GM06990 (cell line): ENCODE measurements around the gene LIPC.

Experiments
- DNase-seq: peaks from one replicate; pipeline ENCODE4 v3.0.0-alpha.2; 2011; ENCODE audit not compliant: insufficient read length; ENCODE audit errors: extremely low read depth
- H3K27me3 ChIP-seq: replicated peaks from 2 replicates; pipeline ENCODE4 v1.6.0; 2011; ENCODE audit warnings: low read length; ENCODE audit not compliant: control insufficient read depth, insufficient read depth
- H3K36me3 ChIP-seq: 2 replicates; pipeline ENCODE4 v1.5.1; 2011; ENCODE audit warnings: low read length; ENCODE audit not compliant: control insufficient read depth, insufficient read depth
- H3K4me3 ChIP-seq: replicated peaks from 2 replicates; pipeline ENCODE4 v1.5.1; 2011; ENCODE audit warnings: low read depth, mild to moderate bottlenecking, control low read depth, low read length
- TF ChIP-seq, protein P1 (sequence below): IDR thresholded peaks from 2 replicates; pipeline ENCODE4 v1.5.1; 2011; ENCODE audit warnings: low read length, control low read depth, mild to moderate bottlenecking, inconsistent platforms; ENCODE audit not compliant: insufficient read depth, poor library complexity, severe bottlenecking

Gene LIPC

DNA sequence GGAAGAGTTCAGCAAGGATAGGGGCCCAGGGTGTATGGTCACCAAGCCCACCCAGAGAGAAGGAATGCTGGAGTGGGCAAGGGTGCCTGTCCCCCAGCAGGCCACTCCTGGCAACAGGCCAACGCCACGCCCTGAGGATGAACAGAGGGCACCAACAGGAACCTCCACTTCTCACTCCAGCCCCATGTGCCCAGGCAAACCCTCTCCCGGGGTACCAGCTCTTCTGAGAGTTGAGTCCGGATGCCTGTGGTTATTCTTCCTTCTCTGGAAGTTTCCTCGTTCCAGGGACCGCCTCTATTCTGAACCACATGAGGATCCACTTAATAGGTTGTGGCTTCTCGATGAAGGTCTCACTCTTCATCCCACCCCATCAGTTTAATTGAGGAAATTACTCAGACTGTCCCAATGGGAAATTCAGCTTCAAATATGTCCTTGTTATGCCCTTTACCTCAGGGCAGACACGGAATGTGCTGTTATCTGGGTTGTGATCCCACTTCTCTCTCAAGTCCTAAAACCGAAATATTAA, 114.3 kb downstream of the LIPC start:
- no peaks in the 10 kb centered on the region for H3K36me3 ChIP-seq
- TF ChIP-seq, protein P1, sequence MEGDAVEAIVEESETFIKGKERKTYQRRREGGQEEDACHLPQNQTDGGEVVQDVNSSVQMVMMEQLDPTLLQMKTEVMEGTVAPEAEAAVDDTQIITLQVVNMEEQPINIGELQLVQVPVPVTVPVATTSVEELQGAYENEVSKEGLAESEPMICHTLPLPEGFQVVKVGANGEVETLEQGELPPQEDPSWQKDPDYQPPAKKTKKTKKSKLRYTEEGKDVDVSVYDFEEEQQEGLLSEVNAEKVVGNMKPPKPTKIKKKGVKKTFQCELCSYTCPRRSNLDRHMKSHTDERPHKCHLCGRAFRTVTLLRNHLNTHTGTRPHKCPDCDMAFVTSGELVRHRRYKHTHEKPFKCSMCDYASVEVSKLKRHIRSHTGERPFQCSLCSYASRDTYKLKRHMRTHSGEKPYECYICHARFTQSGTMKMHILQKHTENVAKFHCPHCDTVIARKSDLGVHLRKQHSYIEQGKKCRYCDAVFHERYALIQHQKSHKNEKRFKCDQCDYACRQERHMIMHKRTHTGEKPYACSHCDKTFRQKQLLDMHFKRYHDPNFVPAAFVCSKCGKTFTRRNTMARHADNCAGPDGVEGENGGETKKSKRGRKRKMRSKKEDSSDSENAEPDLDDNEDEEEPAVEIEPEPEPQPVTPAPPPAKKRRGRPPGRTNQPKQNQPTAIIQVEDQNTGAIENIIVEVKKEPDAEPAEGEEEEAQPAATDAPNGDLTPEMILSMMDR, result no peak
- H3K27me3 ChIP-seq, result no peaks in the 10 kb centered on the region
- no peak overlapping the region for H3K4me3 ChIP-seq
- no peak for DNase-seq

DNA sequence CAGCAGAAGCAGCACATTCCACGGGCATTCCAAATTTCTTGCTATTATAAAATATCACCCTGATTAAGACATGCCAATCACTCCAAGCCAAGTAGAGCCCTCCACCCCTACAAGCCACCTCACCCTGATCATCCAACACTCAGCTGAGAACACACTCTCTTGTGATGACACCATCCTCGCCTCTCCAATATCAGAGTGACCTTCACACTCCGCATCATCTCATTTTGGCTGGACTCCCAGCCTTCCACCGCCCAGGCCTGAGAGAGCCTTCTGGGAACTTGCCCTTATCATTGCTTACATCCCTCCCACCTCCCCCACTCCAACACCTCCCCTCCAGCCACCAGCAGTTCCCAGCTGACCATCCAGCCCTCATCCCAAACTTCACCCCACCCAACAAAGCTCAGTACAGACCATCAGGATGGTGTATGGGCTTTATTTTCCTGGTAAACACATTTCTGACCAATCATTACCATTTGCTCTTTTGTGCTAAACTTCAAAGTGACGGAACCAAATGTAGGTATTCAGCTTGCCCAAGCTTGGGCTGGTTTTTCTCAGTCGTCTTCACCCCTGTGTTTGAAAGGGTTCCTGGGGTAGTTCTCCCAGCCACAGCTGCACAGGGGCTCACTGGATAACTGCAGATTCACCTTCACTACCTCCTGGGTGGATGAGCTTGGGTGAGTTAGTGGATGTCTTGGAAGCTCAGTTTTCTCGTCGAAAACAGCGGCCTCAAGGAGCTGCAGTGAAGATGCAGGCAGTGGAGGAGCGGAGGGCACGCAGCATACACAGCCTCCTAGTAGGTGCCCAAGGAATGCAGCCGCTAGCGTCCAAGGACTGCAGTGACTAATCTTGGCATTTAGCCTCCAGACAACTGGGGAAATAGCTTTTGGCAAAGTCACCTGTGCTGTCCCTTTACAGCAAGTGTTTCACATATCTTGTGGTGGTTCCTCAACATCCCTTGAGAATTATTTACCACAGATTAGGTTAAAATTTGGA, 115.1 kb downstream of the LIPC start:
- Histone ChIP-seq H3K36me3 (no peaks in the 10 kb centered on the region), H3K4me3 (no peak overlapping the region), H3K27me3 (no peaks in the 10 kb centered on the region)
- no peak for DNase-seq
- TF ChIP-seq, protein P1, result no peak

- no peak overlapping the region for H3K4me3 ChIP-seq
- H3K27me3 ChIP-seq, result no peaks in the 10 kb centered on the region
- TF ChIP-seq, protein P1, result no peak
- no peaks in the 10 kb centered on the region for H3K36me3 ChIP-seq
- DNase-seq, result no peak
Measured at GRCh38 chr15:58547628-58548307, 116.0 kb downstream of the LIPC start.

DNA sequence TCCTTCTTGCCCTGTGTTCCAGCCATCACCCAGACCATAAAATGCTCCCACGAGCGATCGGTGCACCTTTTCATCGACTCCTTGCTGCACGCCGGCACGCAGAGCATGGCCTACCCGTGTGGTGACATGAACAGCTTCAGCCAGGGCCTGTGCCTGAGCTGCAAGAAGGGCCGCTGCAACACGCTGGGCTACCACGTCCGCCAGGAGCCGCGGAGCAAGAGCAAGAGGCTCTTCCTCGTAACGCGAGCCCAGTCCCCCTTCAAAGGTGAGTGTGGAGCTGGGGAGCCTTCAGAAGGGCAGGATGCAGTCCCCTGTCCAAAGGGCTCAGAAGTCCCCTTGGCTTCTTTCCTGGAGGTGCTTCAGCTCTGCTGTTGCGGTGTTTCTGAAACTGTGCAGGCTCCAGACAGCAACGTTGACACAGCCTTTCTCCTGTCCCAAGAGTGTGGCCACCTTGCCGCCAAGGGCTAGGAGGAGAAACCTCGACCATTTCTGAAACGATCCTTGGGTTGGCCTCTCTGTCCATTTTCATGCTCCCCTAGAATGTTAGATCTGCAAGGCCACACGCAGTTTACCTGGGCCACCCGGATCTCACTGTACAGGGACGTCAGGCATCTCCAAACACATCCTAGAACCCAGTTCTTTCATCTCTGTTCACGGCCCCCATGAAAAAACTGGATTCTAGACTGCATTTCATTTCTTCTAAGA, 116.7 kb downstream of the LIPC start:
- TF ChIP-seq, protein P1, result no peak

GRCh38 chr15:58549013-58549784, 117.4 kb downstream of the LIPC start:
- H3K36me3 ChIP-seq, result no peaks in the 10 kb centered on the region
- H3K4me3 ChIP-seq, result no peak overlapping the region
- H3K27me3 ChIP-seq, result no peaks in the 10 kb centered on the region
- TF ChIP-seq, protein P1, result no peak
- no peak for DNase-seq

More for the DNA sequence above, 116.7 kb downstream of the LIPC start:
- Histone ChIP-seq H3K4me3 (no peak overlapping the region), H3K27me3 (no peaks in the 10 kb centered on the region), H3K36me3 (no peaks in the 10 kb centered on the region)
- DNase-seq, result no peak
